ENCODE data around the gene TGM5. TPM values are rescaled to one million over a fixed set of nuclear protein-coding genes. Genes with fewer than 3 reads are reported as not detected.

The TGM5 gene
- total RNA-seq, 1 experiment from 2014 or later, result not detected

GRCh38 chr15:43183270-43183669 is 83.5 kb downstream of the TGM5 start:
- ChIA-PET POLR2A (no interaction called here), CTCF (interaction anchor here (0.9 to 1.0 kb wide), 3 partner anchors 21 to 477 kb away, joined by 3 read pairs; no protein-coding TSS in a partner anchor)

More at GRCh38 chr15:43183270-43183669, 83.5 kb downstream of the TGM5 start:
- ATAC-seq (no peak), DNase-seq (ENCODE audit: low spot score) (no peak)
- Mint-ChIP-seq H3K4me3 (no peak overlapping the region), H3K36me3 (no peaks in the 10 kb centered on the region), H3K9me3 (no peaks in the 10 kb centered on the region), H3K27ac (no peak overlapping the region), H3K4me1 (peaks cover 18% of the 10 kb centered on the region), H3K27me3 (ENCODE audit: low read depth) (no peaks in the 10 kb centered on the region)
- TF ChIP-seq ZNF416 (CRISPR knock-in tag; IDR thresholded peaks at IDR 0.05), result no peak
- no peak for TF ChIP-seq MLX (CRISPR knock-in tag; IDR thresholded peaks at IDR 0.05)
- TF ChIP-seq, protein P1, sequence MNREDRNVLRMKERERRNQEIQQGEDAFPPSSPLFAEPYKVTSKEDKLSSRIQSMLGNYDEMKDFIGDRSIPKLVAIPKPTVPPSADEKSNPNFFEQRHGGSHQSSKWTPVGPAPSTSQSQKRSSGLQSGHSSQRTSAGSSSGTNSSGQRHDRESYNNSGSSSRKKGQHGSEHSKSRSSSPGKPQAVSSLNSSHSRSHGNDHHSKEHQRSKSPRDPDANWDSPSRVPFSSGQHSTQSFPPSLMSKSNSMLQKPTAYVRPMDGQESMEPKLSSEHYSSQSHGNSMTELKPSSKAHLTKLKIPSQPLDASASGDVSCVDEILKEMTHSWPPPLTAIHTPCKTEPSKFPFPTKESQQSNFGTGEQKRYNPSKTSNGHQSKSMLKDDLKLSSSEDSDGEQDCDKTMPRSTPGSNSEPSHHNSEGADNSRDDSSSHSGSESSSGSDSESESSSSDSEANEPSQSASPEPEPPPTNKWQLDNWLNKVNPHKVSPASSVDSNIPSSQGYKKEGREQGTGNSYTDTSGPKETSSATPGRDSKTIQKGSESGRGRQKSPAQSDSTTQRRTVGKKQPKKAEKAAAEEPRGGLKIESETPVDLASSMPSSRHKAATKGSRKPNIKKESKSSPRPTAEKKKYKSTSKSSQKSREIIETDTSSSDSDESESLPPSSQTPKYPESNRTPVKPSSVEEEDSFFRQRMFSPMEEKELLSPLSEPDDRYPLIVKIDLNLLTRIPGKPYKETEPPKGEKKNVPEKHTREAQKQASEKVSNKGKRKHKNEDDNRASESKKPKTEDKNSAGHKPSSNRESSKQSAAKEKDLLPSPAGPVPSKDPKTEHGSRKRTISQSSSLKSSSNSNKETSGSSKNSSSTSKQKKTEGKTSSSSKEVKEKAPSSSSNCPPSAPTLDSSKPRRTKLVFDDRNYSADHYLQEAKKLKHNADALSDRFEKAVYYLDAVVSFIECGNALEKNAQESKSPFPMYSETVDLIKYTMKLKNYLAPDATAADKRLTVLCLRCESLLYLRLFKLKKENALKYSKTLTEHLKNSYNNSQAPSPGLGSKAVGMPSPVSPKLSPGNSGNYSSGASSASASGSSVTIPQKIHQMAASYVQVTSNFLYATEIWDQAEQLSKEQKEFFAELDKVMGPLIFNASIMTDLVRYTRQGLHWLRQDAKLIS (CRISPR knock-in tag; IDR thresholded peaks at IDR 0.05; ENCODE audit: borderline replicate concordance), result no peak

Other genes starting within 250 kb of the TGM5 start
- 17.2 to 18.9 TPM (median 17.9 TPM) in 3 replicates for gene UBR1, start 160.9 kb downstream of the TGM5 start, total RNA-seq (2021)
- gene TMEM62, start 133.3 kb downstream of the TGM5 start, total RNA-seq (2021), result 4.6 to 5.6 TPM (median 5.0 TPM) in 3 replicates
- 19.1 to 22.0 TPM (median 20.4 TPM) in 3 replicates for gene CCNDBP1, start 81.5 kb downstream of the TGM5 start, total RNA-seq (2021)
- gene EPB42, start 45.9 kb downstream of the TGM5 start, total RNA-seq (2021), result not detected in 3 replicates
- not detected in 3 replicates for gene TGM7, start 35.3 kb upstream of the TGM5 start, total RNA-seq (2021)
- 7.6 to 10.6 TPM (median 9.6 TPM) in 3 replicates for gene LCMT2, start 63.6 kb upstream of the TGM5 start, total RNA-seq (2021)
- gene ZSCAN29, start 104.1 kb upstream of the TGM5 start, total RNA-seq (2021), result 39.7 to 41.7 TPM (median 41.6 TPM) in 3 replicates
- gene TUBGCP4, start 104.2 kb upstream of the TGM5 start, total RNA-seq (2021), result 22.5 to 28.5 TPM (median 25.4 TPM) in 3 replicates
- gene TP53BP1, start 226.2 kb upstream of the TGM5 start, total RNA-seq (2021), result 52.8 to 67.1 TPM (median 54.9 TPM) in 3 replicates

Measured in WTC11 (cell line).